ENCODE results near the gene FAT4. TPM values are rescaled to one million over a fixed set of nuclear protein-coding genes. Genes with fewer than 3 reads are reported as not detected.

The FAT4 gene
- total and polyA plus RNA-seq, 2 donors (not counting 3 experiments of a cell fraction or from before 2014, with no cell fraction given), result 16.4 to 39.1 TPM

DNA sequence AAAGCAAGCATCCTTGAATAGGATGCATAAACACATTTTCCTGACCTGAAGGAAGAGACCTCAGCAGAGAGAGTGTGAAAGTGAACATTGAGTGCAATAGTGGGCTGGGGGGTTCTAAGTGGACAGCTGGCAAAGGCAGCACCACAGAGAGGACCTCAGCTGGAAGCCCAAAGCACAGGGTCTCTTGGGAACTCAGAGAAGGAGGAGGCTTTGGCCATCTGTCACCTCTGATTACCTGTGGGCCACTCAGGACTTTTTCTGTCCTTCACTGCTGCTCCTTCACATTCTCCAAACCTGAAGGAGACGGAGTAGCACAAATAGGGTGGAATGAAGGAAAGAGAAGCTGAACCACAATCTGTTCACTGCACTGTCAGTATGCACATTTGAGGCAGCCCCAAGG, 37.9 kb upstream of the FAT4 start:
- no peak for TF ChIP-seq POLR2AphosphoS5 (IDR thresholded peaks at IDR 0.05; ENCODE audit: insufficient read depth, low read depth, low read length)
- TF ChIP-seq, protein P1, sequence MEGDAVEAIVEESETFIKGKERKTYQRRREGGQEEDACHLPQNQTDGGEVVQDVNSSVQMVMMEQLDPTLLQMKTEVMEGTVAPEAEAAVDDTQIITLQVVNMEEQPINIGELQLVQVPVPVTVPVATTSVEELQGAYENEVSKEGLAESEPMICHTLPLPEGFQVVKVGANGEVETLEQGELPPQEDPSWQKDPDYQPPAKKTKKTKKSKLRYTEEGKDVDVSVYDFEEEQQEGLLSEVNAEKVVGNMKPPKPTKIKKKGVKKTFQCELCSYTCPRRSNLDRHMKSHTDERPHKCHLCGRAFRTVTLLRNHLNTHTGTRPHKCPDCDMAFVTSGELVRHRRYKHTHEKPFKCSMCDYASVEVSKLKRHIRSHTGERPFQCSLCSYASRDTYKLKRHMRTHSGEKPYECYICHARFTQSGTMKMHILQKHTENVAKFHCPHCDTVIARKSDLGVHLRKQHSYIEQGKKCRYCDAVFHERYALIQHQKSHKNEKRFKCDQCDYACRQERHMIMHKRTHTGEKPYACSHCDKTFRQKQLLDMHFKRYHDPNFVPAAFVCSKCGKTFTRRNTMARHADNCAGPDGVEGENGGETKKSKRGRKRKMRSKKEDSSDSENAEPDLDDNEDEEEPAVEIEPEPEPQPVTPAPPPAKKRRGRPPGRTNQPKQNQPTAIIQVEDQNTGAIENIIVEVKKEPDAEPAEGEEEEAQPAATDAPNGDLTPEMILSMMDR (IDR thresholded peaks at IDR 0.05; ENCODE audit: extremely low read depth in 1 of 2, insufficient read depth in 1 of 2, low read depth in 1 of 2, low read length in 2 of 2), result no peak
- H3K4me2 ChIP-seq (ENCODE audit: insufficient read depth, low read length), result no peak overlapping the region
- ChIA-PET CTCF (interaction anchor here (1.5 to 1.9 kb wide), 2 partner anchors 30 to 954 kb away, joined by 3 to 4 read pairs; no protein-coding TSS in a partner anchor), POLR2A (no interaction called here)
- H3K4me3 ChIP-seq (replicated peaks in 1 of 3; ENCODE audit: insufficient read depth in 1 of 3, low read depth in 1 of 3, low read length in 3 of 3), result no peak overlapping the region
- H3K27me3 ChIP-seq (ENCODE audit: control insufficient read depth in 2 of 2, insufficient read depth in 2 of 2, low read length in 2 of 2), result no peaks in the 10 kb centered on the region
- H3K9ac ChIP-seq (replicated peaks; ENCODE audit: extremely low read depth, insufficient read depth, low read length), result no peak overlapping the region
- no peaks in the 10 kb centered on the region for H3K79me2 ChIP-seq (ENCODE audit: control insufficient read depth, insufficient read depth, low read length)
- DNase-seq (ENCODE audit: low read depth, low spot score) (no peak), FAIRE-seq (no peak)
- no peaks in the 10 kb centered on the region for H3K36me3 ChIP-seq (ENCODE audit: control insufficient read depth in 2 of 2, extremely low read depth in 1 of 2, insufficient read depth in 2 of 2, low read length in 2 of 2)
- no peaks in the 10 kb centered on the region for H4K20me1 ChIP-seq (replicated peaks; ENCODE audit: control insufficient read depth, extremely low read depth, insufficient read depth, low read length)
- dilution Hi-C loops (cut with MboI; ENCODE audit: extremely low pct_ligation_motif_present, low sequenced_read_pairs), result no loop called here
- no TSS peak for BruUV-seq (replicated peaks)
- intact Hi-C loops (cut with micrococcal nuclease), result no loop called here
- no peaks in the 10 kb centered on the region for H3K9me3 ChIP-seq (replicated peaks; ENCODE audit: control insufficient read depth, insufficient read depth, low read length)
- H3K4me1 ChIP-seq (ENCODE audit: control insufficient read depth, extremely low read depth, insufficient read depth, low read length), result no peaks in the 10 kb centered on the region
- H3K9me1 ChIP-seq (replicated peaks; ENCODE audit: control insufficient read depth, extremely low read depth, insufficient read depth, low read length), result no peaks in the 10 kb centered on the region
- no peak overlapping the region for H3K27ac ChIP-seq (ENCODE audit: insufficient read depth, low read depth, low read length)
- H2AFZ ChIP-seq (ENCODE audit: low read depth, low read length), result no peak overlapping the region

DNA sequence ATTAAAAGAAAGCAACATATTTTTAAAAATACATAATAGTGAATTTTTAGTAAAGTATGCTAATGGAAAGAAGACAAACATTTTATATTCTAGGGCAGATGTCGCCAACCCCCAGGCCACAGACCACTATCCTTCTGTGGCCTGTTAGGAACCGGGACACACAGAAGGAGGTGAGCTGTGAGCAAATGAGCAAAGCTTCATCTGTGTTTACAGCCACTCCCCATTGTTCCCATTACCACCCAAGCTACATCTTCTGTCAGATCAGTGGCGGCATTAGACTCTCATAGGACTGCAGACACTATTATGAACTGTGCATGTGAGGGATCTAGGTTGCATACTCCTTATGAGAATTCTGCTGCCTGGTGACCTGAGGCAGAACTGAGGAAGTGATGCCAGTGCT, 37.0 kb upstream of the FAT4 start:
- Histone ChIP-seq H3K4me1 (ENCODE audit: control insufficient read depth, extremely low read depth, insufficient read depth, low read length) (no peaks in the 10 kb centered on the region), H2AFZ (ENCODE audit: low read depth, low read length) (no peak overlapping the region), H3K4me2 (ENCODE audit: insufficient read depth, low read length) (no peak overlapping the region), H3K4me3 (replicated peaks in 1 of 3; ENCODE audit: insufficient read depth in 1 of 3, low read depth in 1 of 3, low read length in 3 of 3) (no peak overlapping the region), H3K9ac (replicated peaks; ENCODE audit: extremely low read depth, insufficient read depth, low read length) (no peak overlapping the region), H3K9me3 (replicated peaks; ENCODE audit: control insufficient read depth, insufficient read depth, low read length) (no peaks in the 10 kb centered on the region), H3K36me3 (ENCODE audit: control insufficient read depth in 2 of 2, extremely low read depth in 1 of 2, insufficient read depth in 2 of 2, low read length in 2 of 2) (no peaks in the 10 kb centered on the region), H3K9me1 (replicated peaks; ENCODE audit: control insufficient read depth, extremely low read depth, insufficient read depth, low read length) (no peaks in the 10 kb centered on the region), H3K79me2 (ENCODE audit: control insufficient read depth, insufficient read depth, low read length) (no peaks in the 10 kb centered on the region), H3K27me3 (ENCODE audit: control insufficient read depth in 2 of 2, insufficient read depth in 2 of 2, low read length in 2 of 2) (no peaks in the 10 kb centered on the region), H3K27ac (ENCODE audit: insufficient read depth, low read depth, low read length) (no peak overlapping the region), H4K20me1 (replicated peaks; ENCODE audit: control insufficient read depth, extremely low read depth, insufficient read depth, low read length) (no peaks in the 10 kb centered on the region)
- intact Hi-C loops (cut with micrococcal nuclease) (no loop called here), dilution Hi-C loops (cut with MboI; ENCODE audit: extremely low pct_ligation_motif_present, low sequenced_read_pairs) (no loop called here)
- no peak for TF ChIP-seq EZH2 (IDR thresholded peaks at IDR 0.05; ENCODE audit: borderline replicate concordance, low read depth, low read length, severe bottlenecking)
- TF ChIP-seq FOS (IDR thresholded peaks at IDR 0.05; ENCODE audit: borderline replicate concordance, insufficient read depth, low read length), result no peak
- TF ChIP-seq, protein P1 (IDR thresholded peaks at IDR 0.05; ENCODE audit: extremely low read depth in 1 of 2, insufficient read depth in 1 of 2, low read depth in 1 of 2, low read length in 2 of 2), result no peak
- no peak for TF ChIP-seq MYC (IDR thresholded peaks at IDR 0.05; ENCODE audit: low read depth, low read length)
- no peak for TF ChIP-seq POLR2AphosphoS5 (IDR thresholded peaks at IDR 0.05; ENCODE audit: insufficient read depth, low read depth, low read length)
- TF ChIP-seq POLR2A (IDR thresholded peaks at IDR 0.05; ENCODE audit: low read depth, low read length), result no peak
- TF ChIP-seq JUN (IDR thresholded peaks at IDR 0.05; ENCODE audit: borderline replicate concordance, insufficient read depth, insufficient read length, low read depth), result no peak
- TF ChIP-seq, protein P2, sequence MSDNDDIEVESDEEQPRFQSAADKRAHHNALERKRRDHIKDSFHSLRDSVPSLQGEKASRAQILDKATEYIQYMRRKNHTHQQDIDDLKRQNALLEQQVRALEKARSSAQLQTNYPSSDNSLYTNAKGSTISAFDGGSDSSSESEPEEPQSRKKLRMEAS (IDR thresholded peaks at IDR 0.05; ENCODE audit: insufficient read depth, insufficient read length), result no peak
- no peak for TF ChIP-seq GATA2 (IDR thresholded peaks at IDR 0.05; ENCODE audit: insufficient read depth, insufficient read length, low read depth, low read length)
- FAIRE-seq (no peak), DNase-seq (ENCODE audit: low read depth, low spot score) (no peak)
- CTCF ChIA-PET, result interaction anchor here (0.6 to 1.9 kb wide), 4 partner anchors 31 to 955 kb away, joined by 3 to 6 read pairs (median 4); no protein-coding TSS in a partner anchor
- no TSS peak for BruUV-seq (replicated peaks)
- POLR2A ChIA-PET, result no interaction called here
